AG08395 (cell line): Measurements from ENCODE around the gene PFDN6.
A peak's percentile ranks its signal among the peaks of the same experiment; 100 is the strongest.

Source experiments
- DNase-seq: peaks from one replicate; pipeline ENCODE4 v3.0.0; 2012; ENCODE audit warnings: mixed read lengths, low spot score

Gene PFDN6

DNA sequence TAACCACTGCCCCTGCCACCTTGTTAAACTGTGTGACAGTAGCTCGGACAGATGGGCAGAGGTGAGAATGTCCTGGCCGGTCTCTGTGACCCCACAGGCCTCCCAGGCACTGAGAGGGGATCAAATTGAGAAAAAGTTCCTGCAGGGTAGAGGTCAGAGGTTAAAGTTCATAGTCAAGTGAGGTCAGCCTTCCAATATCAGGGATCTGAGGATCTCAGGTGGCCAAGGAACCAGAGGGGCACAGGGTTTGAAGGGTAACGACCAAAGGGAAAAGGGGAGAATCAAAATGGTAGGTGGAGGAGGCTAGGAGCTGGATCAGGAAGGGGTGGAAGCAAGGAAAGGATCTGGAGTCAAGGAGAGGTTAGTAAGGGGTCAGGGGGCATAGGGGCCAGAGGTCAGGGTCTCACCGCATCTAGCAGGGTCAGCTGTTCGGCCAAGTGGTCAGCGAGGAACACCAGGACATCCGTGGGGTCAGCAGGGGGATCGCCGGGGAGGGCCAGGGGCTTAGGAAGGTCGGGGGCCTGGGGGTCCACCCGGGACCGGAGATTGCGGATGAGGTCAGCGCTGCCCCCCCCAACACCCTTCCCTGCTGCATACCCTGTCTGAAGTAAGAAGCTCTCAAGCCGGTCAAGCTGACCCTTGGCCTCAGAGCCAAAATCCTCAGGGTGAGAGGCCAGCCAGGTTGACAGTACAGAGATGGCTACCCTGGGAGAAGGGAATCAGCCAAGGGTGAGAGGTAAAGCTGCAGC lies 6.4 kb downstream of the PFDN6 start:
- no peak for DNase-seq

DNA sequence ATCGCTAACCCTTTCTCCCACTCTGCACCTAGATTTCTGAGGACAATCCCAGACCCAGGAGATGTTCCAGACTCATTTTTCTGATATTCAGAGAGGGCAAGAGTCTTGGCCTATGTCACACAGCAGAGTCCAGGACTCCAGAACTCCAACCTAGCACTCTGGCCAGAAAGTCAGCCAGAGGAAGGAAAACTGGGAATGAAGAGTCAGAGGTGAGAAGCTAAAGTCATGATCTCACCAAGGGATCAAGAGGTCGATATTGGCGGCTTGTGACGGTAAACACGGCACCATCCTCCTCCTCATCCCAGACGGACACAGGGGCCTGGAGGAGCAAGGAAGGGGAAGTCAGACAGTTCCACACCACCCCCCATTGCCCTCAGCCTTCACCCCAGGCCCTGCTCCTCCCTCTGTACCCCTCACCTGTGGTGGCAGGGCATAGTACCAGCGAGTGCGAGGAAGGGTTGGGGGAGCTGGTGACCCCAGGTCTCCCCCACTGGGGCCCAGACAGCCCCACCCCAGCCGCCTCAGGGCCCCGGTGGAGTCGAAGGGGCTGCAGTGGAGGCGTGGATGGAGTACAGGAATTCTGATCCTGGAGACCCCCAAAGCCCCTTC lies 7.5 kb downstream of the PFDN6 start:
- DNase-seq = no peak

DNA sequence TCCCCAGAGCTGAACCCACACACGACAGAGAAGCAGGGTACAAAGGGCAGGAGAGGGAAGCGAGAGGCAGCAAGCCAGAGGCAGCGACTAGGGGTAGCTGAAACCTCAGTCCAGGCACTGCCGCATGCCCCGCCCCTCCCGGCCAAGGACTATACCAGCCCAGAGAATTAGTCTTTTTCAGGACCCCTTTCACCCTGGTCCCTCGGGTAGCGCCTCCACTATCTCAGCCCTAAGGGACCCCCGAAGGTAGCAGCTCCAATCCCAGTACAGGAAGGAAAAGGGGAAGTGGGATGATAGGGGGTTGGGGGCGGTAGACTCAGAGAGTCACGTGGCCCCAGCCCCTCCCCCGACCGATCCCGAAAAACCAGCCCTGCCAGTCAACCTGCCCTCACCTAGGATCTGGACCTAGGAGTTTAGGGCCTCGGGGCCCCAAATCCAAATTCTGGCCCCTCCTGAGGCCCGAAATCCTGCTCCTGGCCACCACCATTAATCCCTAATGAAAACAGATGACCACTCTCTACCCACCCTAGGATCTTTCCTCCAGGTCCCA lies 8.1 kb downstream of the PFDN6 start:
- no peak for DNase-seq

DNA sequence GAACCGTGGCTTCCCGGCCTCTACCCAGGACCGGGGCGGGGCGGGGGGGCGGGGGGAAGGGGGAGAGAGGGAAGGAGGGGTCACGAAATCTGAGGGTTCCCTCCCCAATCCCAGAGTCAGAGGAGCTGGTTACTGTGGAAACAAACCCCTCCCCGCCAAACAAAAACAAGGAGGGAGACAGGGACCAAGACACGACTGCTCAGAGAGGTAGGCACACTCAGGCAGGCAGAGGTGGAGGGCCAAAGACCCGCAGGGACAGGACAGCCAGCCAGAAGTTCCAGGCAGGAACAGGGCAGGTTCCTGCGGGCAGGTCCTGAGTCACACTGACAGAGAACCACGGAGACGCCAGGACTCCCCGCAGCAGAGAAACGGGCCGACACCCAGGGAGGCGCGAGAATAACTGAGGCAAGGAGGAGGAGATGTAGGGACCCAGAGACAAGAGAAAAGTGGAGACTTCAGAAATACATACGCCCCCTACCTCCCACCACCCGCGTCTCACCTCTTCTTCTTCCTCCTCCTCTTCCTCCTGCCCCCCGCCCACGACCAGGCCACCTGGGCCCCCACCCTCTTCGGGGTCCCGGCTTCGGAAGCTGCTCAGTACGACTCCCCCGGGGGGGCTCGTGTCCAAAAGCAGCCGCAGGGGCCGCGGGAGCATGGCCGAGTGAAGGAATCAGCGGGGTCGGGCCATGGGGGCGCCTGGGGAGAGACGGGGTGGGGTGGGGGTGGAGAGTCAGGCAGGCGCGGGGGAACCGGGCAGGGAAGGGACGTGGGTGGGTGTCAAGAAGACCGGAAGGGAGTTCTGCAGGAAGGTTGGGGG lies 8.8 kb downstream of the PFDN6 start:
- peak; percentile 95 for DNase-seq

DNA sequence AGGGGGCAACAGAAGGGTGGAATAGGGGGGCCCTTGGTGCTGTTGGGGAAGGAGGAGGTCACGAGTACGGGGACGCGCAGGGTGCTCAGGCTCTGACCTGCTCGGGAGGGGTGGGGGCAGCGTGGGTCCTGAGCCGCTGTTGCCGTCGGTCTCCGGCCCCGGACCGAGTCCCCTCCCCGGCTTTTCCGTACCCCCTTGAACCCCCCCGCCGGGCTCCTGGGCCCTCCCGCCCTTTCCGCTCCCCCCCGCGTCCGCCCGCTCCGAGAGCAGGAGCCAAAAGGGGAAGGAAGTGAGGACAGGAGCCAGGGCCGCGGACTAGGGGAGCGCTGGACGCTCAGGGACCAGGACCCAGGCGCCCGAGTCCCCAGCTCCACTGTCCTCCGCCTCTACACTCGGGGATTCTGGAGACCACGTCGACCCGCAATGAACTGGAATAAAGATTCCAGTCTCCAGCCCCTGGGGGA lies 9.4 kb downstream of the PFDN6 start, which contains the start of gene RGL2:
TSS of gene RGL2 (minus strand) at position 170 of the 464 bp plus-strand sequence. CDS start 332 bp downstream, outside the sequence.
- peak; percentile 65 for DNase-seq

DNA sequence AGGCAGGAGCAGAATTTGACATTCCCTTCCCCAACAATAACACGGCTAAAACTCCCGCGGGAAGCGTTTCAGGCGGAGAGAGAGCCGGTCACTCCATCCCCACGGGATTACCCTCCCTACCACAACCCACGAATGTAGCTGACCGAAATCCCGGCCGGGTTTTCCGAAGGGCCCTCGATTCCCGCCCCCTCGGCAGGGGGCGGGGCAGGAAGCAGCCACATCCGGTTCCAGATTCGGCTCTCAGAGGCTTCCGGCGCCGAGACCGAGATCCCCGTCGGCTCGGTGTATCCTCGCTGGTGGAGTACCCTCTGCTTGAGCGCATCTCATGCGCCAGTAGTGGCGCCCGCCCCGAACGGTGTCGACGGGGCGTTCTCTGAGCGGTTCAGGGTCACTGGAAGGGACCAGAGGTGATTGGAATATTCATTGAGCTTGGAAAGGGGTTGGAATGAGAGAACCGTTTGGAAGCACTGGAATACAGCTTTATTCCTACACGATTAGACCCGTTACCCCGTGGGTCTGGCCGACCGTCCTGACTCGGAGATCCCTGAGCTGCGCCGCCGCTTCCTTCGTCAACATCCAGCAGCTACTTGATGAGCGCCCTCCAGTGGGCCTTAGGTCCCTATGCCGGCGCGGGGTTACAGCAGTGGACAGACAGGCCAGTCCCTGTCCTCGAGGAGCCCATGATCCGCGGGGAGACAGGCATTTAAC lies 10.0 kb downstream of the PFDN6 start:
- peak; percentile 90 for DNase-seq

DNA sequence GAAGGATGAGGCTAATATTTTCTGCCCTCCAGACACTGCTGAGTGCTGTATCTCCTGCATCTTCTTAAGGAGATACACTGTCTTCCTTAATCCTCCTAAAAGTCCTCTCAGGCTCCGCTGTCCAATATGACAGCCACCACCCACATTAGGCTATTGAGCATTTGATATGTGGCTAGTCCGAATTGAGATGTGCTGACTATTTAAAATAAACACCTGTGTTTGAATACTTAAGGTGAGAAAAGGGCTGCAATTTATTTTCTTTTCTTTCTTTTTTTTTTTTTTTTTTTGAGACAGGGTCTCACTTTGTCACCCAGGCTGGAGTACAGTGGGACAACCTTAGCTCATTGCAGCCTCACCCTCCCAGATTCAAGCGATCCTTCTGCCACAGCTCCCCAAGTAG lies 12.5 kb downstream of the PFDN6 start:
- DNase-seq = no peak

DNA sequence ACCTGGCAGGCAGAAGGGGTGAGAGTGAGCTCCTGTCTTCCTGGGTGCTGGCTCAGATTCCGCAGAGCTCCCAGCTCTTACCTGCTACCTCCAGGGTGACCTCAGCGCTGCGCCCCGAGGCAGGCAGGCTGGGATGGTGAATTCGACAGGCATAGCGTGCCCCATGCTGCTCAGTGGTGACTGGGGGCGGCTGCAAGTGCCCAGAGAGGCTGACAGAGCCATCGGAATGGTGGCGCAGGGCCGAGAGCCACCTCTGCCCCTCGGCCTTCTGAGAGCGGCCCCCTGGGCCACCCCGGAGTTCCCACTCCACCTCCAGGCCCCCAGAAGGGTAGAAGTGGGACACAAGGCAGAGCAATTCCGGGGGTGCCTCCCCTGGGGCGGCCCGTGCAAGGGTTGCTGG lies 14.8 kb downstream of the PFDN6 start:
- DNase-seq = no peak

DNA sequence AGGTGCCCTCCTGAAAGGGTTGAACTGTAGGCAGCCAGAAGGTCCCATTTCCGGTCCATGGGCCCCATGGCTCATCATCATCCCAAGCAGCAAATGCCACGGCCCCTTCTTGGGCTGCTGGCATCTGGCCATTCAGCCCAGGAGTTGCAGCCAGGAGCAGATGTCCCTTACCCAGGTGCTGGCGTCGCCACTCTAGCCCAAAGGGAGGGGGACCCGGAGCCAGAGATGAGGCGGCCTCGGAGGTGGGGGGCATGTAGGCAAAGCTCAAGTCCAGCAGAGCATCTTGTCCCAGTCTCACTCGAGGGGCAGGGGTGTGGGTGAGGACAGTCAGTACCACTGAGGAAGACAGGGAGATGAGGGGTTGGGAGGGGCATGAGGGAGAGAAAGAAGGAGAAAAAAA lies 15.7 kb downstream of the PFDN6 start:
- DNase-seq = no peak

DNA sequence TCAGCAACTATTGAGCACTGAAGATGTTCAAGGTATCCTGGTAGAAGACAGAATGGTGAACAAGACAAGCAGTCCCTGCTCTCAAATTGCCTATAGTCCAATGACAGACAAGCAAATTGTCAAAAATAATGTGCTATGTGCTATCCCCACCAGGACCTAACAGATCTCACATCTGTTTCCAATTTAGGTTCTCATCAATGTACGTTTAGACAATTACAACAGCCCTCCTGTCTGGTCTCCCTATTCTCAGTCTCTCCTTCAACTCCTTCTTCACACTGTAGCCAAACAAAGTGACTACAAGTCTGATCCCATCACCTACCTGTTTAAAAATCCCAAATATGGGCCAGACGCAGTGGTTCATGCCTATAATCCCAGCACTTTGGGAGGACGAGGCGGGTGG lies 17.0 kb downstream of the PFDN6 start:
- no peak for DNase-seq

DNA sequence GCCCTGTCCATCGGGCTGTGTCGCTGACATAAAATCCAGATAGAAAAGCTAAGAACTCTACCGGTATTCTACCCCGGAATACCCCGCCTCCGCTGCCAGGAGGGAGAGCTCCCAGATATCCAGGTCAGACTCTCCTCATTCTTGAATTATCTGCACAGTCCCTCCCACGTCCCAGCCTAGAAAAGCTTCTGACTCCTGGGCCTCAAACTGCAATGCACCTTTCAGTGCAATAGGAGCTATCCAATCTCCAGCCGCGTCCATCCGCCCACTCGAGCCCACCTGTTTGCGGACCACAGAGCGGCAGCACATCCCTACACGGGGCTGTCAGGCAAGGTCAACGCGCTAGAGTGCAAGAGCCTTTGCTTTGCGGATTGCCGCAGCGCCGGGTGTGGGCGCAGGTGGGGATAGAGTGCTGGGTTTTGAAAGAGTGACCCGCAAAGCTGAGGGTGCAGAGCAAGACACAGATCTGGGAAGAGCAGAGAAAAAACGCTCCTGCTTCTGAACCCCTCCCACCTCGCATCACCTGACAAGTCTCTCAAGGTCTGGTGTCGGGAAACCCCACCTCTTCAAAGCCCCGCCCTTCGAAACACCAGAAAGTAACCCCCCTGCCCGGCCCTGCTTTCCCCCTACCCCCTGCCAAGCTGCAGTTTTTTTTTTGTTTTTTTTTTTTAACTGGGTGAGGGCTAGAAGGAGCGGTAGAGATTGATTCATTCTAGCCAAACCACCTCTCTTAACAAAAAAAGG lies 23.1 kb downstream of the PFDN6 start:
- DNase-seq = peak; percentile 50

DNA sequence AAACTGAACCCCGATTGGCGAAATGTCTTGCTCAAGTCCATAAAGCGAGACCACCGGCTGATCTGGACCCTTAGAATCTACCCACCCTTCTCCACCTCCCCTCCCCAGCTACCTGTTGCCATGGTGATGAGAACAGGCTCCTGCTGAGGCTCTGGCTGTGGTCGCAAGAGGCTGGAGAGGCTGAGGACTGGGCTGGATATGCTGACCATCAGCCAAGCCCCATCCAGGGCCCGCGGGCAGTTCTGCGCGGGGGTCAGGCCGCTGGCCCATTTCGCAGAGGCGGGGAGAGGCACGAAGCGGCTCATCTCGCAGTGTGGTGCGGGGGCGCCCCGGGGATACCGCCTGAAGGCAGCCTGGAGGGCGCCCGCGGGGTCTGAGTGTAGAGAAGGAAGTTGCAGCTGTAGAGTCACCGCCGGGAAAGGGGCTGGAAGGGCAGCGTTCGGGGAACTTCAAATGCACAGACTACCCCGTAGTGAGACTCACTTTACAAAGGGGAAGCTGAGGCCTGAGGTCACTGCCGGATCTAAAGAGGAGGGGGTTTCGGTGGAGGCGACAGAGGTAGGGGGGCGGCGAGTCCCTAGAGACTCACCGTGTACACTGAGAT lies 23.8 kb downstream of the PFDN6 start:
- DNase-seq = peak; percentile 27

DNA sequence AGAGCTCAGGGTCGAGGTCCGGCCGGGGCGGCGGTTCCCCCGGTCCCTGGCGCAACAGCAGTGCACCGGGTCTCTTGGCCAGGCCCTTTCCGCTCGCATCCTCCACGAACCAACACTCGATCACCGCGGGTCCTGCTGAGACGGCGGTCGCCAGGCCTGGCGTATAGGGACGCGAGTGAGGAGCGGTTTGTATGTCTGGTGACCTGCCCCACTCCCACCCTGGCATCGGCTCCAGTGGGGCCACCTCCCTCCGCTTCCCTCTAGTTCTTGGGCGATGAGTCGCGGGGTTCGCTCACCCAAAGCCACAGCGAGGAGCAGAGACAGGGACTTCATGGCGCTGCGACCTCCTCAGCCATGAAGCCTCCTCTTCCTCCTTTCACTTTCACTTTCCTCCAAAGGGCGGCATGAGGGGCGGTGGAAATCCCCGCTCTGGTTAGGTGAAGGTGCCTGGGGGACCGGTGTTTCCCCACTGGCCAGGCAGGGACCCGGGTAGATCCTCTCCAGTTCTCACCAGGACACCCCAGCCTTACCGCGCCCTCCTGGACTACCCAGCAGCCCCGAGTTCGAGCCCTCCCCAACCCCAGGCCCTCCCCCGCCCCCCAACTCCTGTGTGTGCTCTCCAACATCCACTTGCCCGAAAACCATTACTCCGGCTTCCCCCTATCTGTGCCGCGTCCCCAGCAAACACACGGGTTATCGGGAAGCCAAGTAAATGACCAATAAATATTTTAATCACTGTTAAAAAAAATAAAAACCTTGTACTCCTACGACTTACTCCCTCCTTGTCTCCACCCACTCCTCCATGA lies 24.5 kb downstream of the PFDN6 start, which contains the start of gene TAPBP:
TSS of gene TAPBP (minus strand) at position 370 of the 806 bp plus-strand sequence. CDS start at position 333, 37 bp downstream.
- peak; percentile 50 for DNase-seq

DNA sequence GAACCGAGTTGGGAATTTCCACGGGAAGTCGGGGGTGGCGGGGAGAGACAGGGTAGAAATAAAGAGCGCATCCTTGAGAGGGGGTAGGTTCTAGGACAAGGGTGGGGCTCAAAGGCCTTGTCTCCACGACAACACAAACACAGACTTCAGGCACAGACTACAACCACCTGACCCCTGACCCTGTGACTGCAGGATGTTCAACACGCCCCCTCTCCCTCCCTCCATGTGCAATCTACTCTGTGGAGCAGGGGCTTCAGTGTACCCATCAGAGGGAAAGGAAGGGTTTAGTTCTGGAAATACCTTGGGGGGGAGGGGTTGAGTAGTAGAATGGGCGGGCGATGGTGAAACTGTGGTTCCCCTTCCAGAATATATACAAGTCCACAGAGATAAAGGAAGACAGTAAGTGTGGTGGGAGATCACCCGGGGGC lies 25.1 kb downstream of the PFDN6 start:
- peak; percentile 62 for DNase-seq

DNA sequence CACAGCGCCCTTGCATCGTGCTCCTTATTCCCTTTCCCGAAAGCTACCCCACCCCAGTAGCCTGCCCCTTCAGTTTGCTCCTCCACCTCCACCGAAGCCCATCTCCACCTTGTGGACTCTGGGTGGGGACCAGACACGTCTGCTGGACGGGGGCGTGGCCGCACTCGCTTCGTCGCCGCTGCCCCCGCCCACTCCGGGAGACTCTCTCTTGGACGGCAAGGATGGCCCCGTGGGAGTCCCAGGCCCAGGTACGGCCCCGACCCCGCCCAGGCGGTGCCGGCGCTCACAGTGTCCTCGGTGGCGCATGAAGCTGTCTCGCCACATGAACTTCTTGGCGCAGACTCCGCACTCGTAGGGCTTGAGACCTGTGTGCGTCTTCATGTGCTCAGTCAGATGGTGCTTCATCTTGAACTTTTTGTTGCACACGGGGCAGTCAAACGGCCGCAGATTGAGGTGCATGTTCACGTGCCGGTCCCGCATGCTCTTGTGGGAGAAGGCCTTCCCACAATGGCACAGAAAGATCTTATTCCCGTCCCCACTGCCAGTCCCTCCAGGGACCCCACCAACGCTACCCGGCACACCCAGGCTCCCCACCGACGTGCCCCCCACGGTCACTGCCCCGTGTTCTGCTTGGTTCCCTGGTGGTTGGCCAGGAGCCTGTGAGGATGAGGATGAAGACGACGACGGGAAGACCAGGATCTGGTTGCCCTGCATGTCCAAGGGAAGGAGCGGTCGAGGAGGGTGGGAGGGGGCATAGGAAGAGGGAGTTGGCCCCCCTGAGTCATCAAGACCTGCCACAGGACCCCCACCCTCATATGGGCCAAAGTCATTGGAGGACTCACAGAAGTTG lies 25.8 kb downstream of the PFDN6 start:
- no peak for DNase-seq

DNA sequence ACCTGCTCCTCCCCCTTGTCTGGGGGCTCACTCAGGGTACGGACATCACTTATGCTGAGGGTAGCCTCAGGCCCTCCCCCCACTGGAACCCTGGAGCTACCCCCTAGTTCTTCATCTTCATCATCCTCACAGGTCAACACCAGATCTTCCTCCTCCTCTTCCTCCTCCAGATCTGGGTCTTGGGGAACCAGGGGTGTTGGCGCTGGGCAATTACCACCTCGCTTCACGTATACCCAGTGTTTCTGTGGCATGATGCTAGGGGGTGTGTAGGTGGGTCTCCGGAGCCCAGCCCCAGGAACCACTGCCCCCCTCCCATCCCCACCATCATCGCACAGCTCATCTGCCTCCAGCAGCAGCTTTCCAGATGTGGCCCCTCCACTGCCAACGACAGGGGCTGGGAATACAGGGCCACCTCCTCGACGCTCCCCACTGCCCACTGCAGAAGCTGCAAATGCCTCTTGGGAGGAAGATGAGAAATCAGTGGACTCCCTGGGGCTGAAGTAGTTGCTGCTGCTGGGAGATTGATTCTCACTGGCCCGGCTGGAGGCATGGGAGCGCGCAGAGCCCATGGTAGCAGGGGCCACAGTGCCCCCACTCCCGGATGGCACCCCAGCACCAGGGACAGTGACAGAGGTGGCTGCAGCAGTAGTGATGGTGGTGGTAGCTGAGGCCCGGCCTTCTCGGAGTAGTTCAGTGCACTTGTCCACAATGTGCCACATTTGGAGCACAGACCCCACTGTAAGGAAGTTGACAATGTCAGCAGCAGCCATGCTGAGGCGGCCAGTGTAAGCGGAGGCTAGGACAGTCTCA lies 26.6 kb downstream of the PFDN6 start:
- DNase-seq = no peak

DNA sequence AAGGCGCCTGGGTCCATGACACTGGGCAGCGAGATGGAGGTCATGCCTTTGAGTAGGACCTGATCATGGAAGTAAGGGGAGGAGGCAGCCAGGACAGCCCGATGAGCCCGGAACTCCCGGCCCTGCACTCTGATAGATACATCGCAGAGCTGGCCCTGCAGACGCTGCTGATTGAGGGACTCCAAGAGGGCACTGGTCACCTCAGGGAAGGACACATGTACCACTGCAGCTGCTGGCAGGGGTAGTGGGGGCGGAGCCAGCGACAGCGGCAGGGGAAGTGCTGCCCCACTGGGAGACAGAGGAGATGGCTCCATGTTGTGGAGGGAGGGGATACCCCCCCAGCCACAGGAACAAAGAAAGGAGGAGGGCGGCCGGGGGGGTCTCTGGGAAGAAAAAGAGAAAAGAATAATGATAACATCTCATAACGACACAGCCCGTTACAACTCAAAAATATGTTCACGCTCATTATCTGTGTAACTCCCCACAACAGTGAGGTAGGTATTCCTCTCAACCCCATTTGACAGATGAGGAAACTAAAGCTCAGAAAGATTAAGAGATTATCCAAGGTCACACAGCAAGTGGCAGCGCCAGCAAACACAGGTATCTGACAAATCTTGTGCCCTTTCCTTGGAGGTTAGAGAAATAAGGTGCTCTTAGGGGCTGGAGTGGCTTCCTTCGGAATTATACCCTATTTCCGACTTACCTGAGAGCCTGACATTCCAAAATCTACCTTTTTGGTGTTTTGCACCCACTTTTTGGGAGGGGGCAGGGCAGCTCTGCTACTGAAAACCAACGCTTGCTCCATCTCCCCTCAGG lies 27.4 kb downstream of the PFDN6 start:
- DNase-seq = no peak
